ENCODE data around the gene DAZAP1. TPM values are rescaled to one million over a fixed set of nuclear protein-coding genes. Genes with fewer than 3 reads are reported as not detected.

The DAZAP1 gene
- 74.5 and 77.0 TPM in 2 replicates for total RNA-seq

GRCh38 chr19:1407528-1408299 is at the start of gene DAZAP1:
Gene DAZAP1 (plus strand): TSS chr19:1407586. CDS start chr19:1407774, 188 bp downstream.
- no peak for TF ChIP-seq CTCF (IDR thresholded peaks at IDR 0.05; ENCODE audit: insufficient read depth, low read length, poor library complexity, severe bottlenecking)
- Histone ChIP-seq H3K36me3 (ENCODE audit: control insufficient read depth, insufficient read depth, low read length) (peaks cover 1% of the 10 kb centered on the region), H3K4me3 (ENCODE audit: low read depth, low read length) (peak within 1 kb of the TSS; percentile 69), H3K27me3 (ENCODE audit: control insufficient read depth, insufficient read depth, low read length) (no peaks in the 10 kb centered on the region)
- no peak for DNase-seq (ENCODE audit: low read depth)

- DNase-seq (ENCODE audit: low read depth): no peak
- Histone ChIP-seq H3K27me3 (ENCODE audit: control insufficient read depth, insufficient read depth, low read length) (no peaks in the 10 kb centered on the region), H3K36me3 (ENCODE audit: control insufficient read depth, insufficient read depth, low read length) (peaks cover 3% of the 10 kb centered on the region), H3K4me3 (ENCODE audit: low read depth, low read length) (no peak overlapping the region)
- no peak for TF ChIP-seq CTCF (IDR thresholded peaks at IDR 0.05; ENCODE audit: insufficient read depth, low read length, poor library complexity, severe bottlenecking)
Measured at GRCh38 chr19:1360126-1360817, 47.1 kb upstream of the DAZAP1 start.

GRCh38 chr19:1360818-1361461 is 46.4 kb upstream of the DAZAP1 start:
- Histone ChIP-seq H3K36me3 (ENCODE audit: control insufficient read depth, insufficient read depth, low read length) (peaks cover 3% of the 10 kb centered on the region), H3K27me3 (ENCODE audit: control insufficient read depth, insufficient read depth, low read length) (no peaks in the 10 kb centered on the region), H3K4me3 (ENCODE audit: low read depth, low read length) (no peak overlapping the region)
- no peak for TF ChIP-seq CTCF (IDR thresholded peaks at IDR 0.05; ENCODE audit: insufficient read depth, low read length, poor library complexity, severe bottlenecking)
- DNase-seq (ENCODE audit: low read depth): no peak

- Histone ChIP-seq H3K27me3 (ENCODE audit: control insufficient read depth, insufficient read depth, low read length) (no peaks in the 10 kb centered on the region), H3K4me3 (ENCODE audit: low read depth, low read length) (no peak overlapping the region), H3K36me3 (ENCODE audit: control insufficient read depth, insufficient read depth, low read length) (peaks cover 4% of the 10 kb centered on the region)
- peak; percentile 42 for DNase-seq (ENCODE audit: low read depth)
- TF ChIP-seq CTCF (IDR thresholded peaks at IDR 0.05; ENCODE audit: insufficient read depth, low read length, poor library complexity, severe bottlenecking): no peak
Measured at GRCh38 chr19:1361601-1362386, 45.6 kb upstream of the DAZAP1 start.

- H3K36me3 ChIP-seq (ENCODE audit: control insufficient read depth, insufficient read depth, low read length): peaks cover 4% of the 10 kb centered on the region
- H3K4me3 ChIP-seq (ENCODE audit: low read depth, low read length): no peak overlapping the region
- no peaks in the 10 kb centered on the region for H3K27me3 ChIP-seq (ENCODE audit: control insufficient read depth, insufficient read depth, low read length)
- no peak for TF ChIP-seq CTCF (IDR thresholded peaks at IDR 0.05; ENCODE audit: insufficient read depth, low read length, poor library complexity, severe bottlenecking)
- DNase-seq (ENCODE audit: low read depth): no peak
Measured at GRCh38 chr19:1362387-1363257, 44.8 kb upstream of the DAZAP1 start.

Measured in kidney epithelial cell (primary cell).